HG03342 (cell line): ENCODE data around the gene FAM117B.
"Not testable (repeated sequence)": the region's sequence is repeated elsewhere in the genome, so short reads cannot be mapped to it uniquely, and the experiment has no call there.

Experiments used
- ATAC-seq: cut with Tn5 transposase; IDR thresholded peaks from one replicate; pipeline ENCODE4 v1.9.1; 2021; ENCODE audit warnings: mild to moderate bottlenecking, moderate library complexity; ENCODE audit not compliant: unreplicated experiment

The FAM117B gene

GRCh38 chr2:202756598-202756997 is 121.8 kb downstream of the FAM117B start:
- ATAC-seq: no peak

- no peak for ATAC-seq
Measured at GRCh38 chr2:202757339-202757738, 122.6 kb downstream of the FAM117B start.

- no peak for ATAC-seq
Measured at GRCh38 chr2:202758128-202758527, 123.4 kb downstream of the FAM117B start.

GRCh38 chr2:202758604-202759003 is 123.8 kb downstream of the FAM117B start:
- no peak for ATAC-seq

- ATAC-seq: no peak
Measured at GRCh38 chr2:202760848-202761247, 126.1 kb downstream of the FAM117B start.

- ATAC-seq: no peak
Measured at GRCh38 chr2:202762556-202762955, 127.8 kb downstream of the FAM117B start.

GRCh38 chr2:202763916-202764315 is 129.1 kb downstream of the FAM117B start:
- no peak for ATAC-seq

GRCh38 chr2:202764991-202765390 is 130.2 kb downstream of the FAM117B start:
- no peak for ATAC-seq

GRCh38 chr2:202765436-202765835 is 130.7 kb downstream of the FAM117B start:
- no peak for ATAC-seq

GRCh38 chr2:202768273-202768672 is 133.5 kb downstream of the FAM117B start:
- ATAC-seq: no peak

- ATAC-seq: no peak
Measured at GRCh38 chr2:202769201-202769600, 134.4 kb downstream of the FAM117B start.

- no peak for ATAC-seq
Measured at GRCh38 chr2:202771336-202771735, 136.6 kb downstream of the FAM117B start.

GRCh38 chr2:202771741-202772460 is 137.1 kb downstream of the FAM117B start:
- ATAC-seq: no peak

GRCh38 chr2:202773301-202773973 is 138.7 kb downstream of the FAM117B start:
- ATAC-seq: no peak

- ATAC-seq: no peak
Measured at GRCh38 chr2:202774104-202774503, 139.3 kb downstream of the FAM117B start.

GRCh38 chr2:202778217-202778616 is 143.4 kb downstream of the FAM117B start:
- no peak for ATAC-seq

GRCh38 chr2:202780514-202781021 is 145.8 kb downstream of the FAM117B start:
- peak; percentile 96 for ATAC-seq

GRCh38 chr2:202782940-202783558 is 148.3 kb downstream of the FAM117B start:
- ATAC-seq: no peak

GRCh38 chr2:202786842-202787241 is 152.1 kb downstream of the FAM117B start:
- ATAC-seq: no peak

- ATAC-seq: no peak
Measured at GRCh38 chr2:202790676-202791075, 155.9 kb downstream of the FAM117B start.

- no peak for ATAC-seq
Measured at GRCh38 chr2:202797944-202798343, 163.2 kb downstream of the FAM117B start.

- ATAC-seq: not testable (repeated sequence)
Measured at GRCh38 chr2:202805911-202806310, 171.1 kb downstream of the FAM117B start.
